GM23338 (cell line): ENCODE results near the gene POLE4. TPM values are rescaled to one million over a fixed set of nuclear protein-coding genes. Genes with fewer than 3 reads are reported as not detected.

Experiments used
- ATAC-seq: fragments of 200-7000 bp; cut with Tn5 transposase; 3 replicates; pipeline ENCODE4 v1.9.1; 2020
- DNase-seq: peaks from one replicate; pipeline ENCODE4 v3.0.0-alpha.2; 2015; ENCODE audit warnings: low spot score
- H2AFZ ChIP-seq: fragments of 200-600 bp; sonication (generic); 2 replicates; pipeline ENCODE4 v1.8.0; 2016; ENCODE audit warnings: antibody characterized with exemption, mild to moderate bottlenecking, moderate library complexity
- H3F3A ChIP-seq: fragments of 200-600 bp; sonication (generic); replicated peaks from 2 replicates; pipeline ENCODE4 v1.8.0; 2017; ENCODE audit warnings: antibody characterized with exemption, mixed run types, low read depth
- H3K27ac ChIP-seq: fragments of 200-600 bp; sonication (generic); 2 replicates; pipeline ENCODE4 v1.6.1; 2016; ENCODE audit warnings: low read depth
- H3K27me3 ChIP-seq: fragments of 200-600 bp; sonication (generic); 2 replicates; pipeline ENCODE4 v1.8.0; 2016; ENCODE audit warnings: mild to moderate bottlenecking, mixed run types, moderate library complexity; ENCODE audit not compliant: insufficient read depth
- H3K36me3 ChIP-seq: fragments of 200-600 bp; sonication (generic); 2 replicates; pipeline ENCODE4 v1.8.0; 2016; ENCODE audit warnings: mild to moderate bottlenecking; ENCODE audit not compliant: insufficient read depth
- H3K4me1 ChIP-seq: fragments of 200-600 bp; sonication (generic); 2 replicates; pipeline ENCODE4 v1.8.0; 2016; ENCODE audit warnings: mild to moderate bottlenecking, moderate library complexity; ENCODE audit not compliant: insufficient read depth
- H3K4me2 ChIP-seq: fragments of 200-600 bp; sonication (generic); 2 replicates; pipeline ENCODE4 v1.7.1; 2017; ENCODE audit warnings: mixed run types
- H3K4me3 ChIP-seq: fragments of 200-600 bp; sonication (generic); 2 replicates; pipeline ENCODE4 v1.6.1; 2016; ENCODE audit warnings: mixed run types
- H3K79me2 ChIP-seq: fragments of 200-600 bp; sonication (generic); replicated peaks from 2 replicates; pipeline ENCODE4 v1.8.0; 2017; ENCODE audit warnings: mild to moderate bottlenecking; ENCODE audit not compliant: insufficient read depth
- H3K9me2 ChIP-seq: fragments of 200-600 bp; sonication (generic); 2 replicates; pipeline ENCODE4 v1.8.0; 2017; ENCODE audit not compliant: insufficient read depth
- H4K20me1 ChIP-seq: fragments of 200-600 bp; sonication (generic); replicated peaks from 2 replicates; pipeline ENCODE4 v1.8.0; 2017; ENCODE audit warnings: mild to moderate bottlenecking; ENCODE audit not compliant: insufficient read depth
- H3K27ac Mint-ChIP-seq: 2 replicates; pipeline ENCODE4 v1.8.0; 2020; ENCODE audit warnings: inconsistent platforms, mild to moderate bottlenecking, moderate library complexity, mixed read lengths
- H3K27me3 Mint-ChIP-seq: 3 replicates; pipeline ENCODE4 v1.8.0; 2022; ENCODE audit warnings: low read depth, mild to moderate bottlenecking, moderate library complexity, mixed read lengths, inconsistent platforms; ENCODE audit not compliant: insufficient read depth, poor library complexity
- H3K36me3 Mint-ChIP-seq: 3 replicates; pipeline ENCODE4 v1.8.0; 2021; ENCODE audit warnings: low read depth, mild to moderate bottlenecking, inconsistent platforms, moderate library complexity, mixed read lengths
- H3K4me1 Mint-ChIP-seq: 3 replicates; pipeline ENCODE4 v1.8.0; 2020; ENCODE audit warnings: mild to moderate bottlenecking, inconsistent platforms, mixed read lengths
- H3K4me3 Mint-ChIP-seq: 3 replicates; pipeline ENCODE4 v1.8.0; 2021; ENCODE audit warnings: moderate library complexity, mild to moderate bottlenecking, inconsistent platforms, mixed read lengths
- H3K9me3 Mint-ChIP-seq: 3 replicates; pipeline ENCODE4 v1.8.0; 2020; ENCODE audit warnings: moderate library complexity, mild to moderate bottlenecking, inconsistent platforms, mixed read lengths
- CREB1 ChIP-seq: fragments of 250-450 bp; sonication (Bioruptor Pico); IDR thresholded peaks from 2 replicates; pipeline ENCODE4 v1.5.0; 2020; ENCODE audit warnings: low read depth, mild to moderate bottlenecking, moderate library complexity
- EZH2 ChIP-seq: fragments of 200-600 bp; sonication (generic); IDR thresholded peaks from one replicate; pipeline ENCODE4 v1.8.0; 2017; ENCODE audit warnings: antibody characterized with exemption, mild to moderate bottlenecking, low read depth; ENCODE audit not compliant: unreplicated experiment
- EZH2phosphoT487 ChIP-seq: fragments of 200-600 bp; sonication (generic); IDR thresholded peaks from one replicate; pipeline ENCODE4 v1.8.1; 2018; ENCODE audit warnings: antibody characterized with exemption; ENCODE audit not compliant: unreplicated experiment
- JUNB ChIP-seq: IDR thresholded peaks from one replicate; pipeline ENCODE4 v1.6.1; 2016; ENCODE audit warnings: antibody characterized with exemption; ENCODE audit not compliant: unreplicated experiment
- NANOG ChIP-seq: IDR thresholded peaks from 2 replicates; pipeline ENCODE4 v1.6.1; 2016; ENCODE audit warnings: antibody characterized with exemption, borderline replicate concordance
- POLR2AphosphoS5 ChIP-seq: IDR thresholded peaks from 2 replicates; pipeline ENCODE4 v1.6.1; 2016; ENCODE audit warnings: antibody characterized with exemption, low read depth
- STAT1 ChIP-seq: IDR thresholded peaks from one replicate; pipeline ENCODE4 v1.6.1; 2016; ENCODE audit warnings: antibody characterized with exemption; ENCODE audit not compliant: unreplicated experiment
- ZNF114 ChIP-seq: fragments of 250-450 bp; sonication (Bioruptor Pico); IDR thresholded peaks from 2 replicates; pipeline ENCODE4 v1.5.0; 2020; ENCODE audit warnings: mild to moderate bottlenecking, moderate library complexity
- ZNF331 ChIP-seq: fragments of 250-450 bp; sonication (Bioruptor Pico); IDR thresholded peaks from 2 replicates; pipeline ENCODE4 v1.5.0; 2020; ENCODE audit warnings: low read depth, mild to moderate bottlenecking, moderate library complexity
- polyA plus RNA-seq: library from polyadenylated mRNA; unstranded; fragments of >200 nt; fragmentation: Nextera tagmentation; extraction: Ambion mirVana; gene quantifications from 2 replicates; pipeline ENCODE4 v1.2.1, GENCODE V29; 2016
- total RNA-seq: library from RNA; depleted of rRNA; stranded (reverse); fragments of >200 nt; shearing (Covaris generic); gene quantifications from 2 replicates; pipeline ENCODE4 v1.2.3, GENCODE V29; 2014
- TF ChIP-seq, protein P1 (sequence below), 2 experiments: fragments of 200-600 bp in 1 of 2; sonication (generic) in 1 of 2; conservative IDR thresholded peaks; 2 replicates each; pipeline versions ENCODE4 v1.5.1 to v1.6.1; 2016 to 2017; ENCODE audit warnings: antibody characterized with exemption in 2 of 2, low read depth in 2 of 2, mild to moderate bottlenecking in 2 of 2, moderate library complexity in 1 of 2
- TF ChIP-seq, protein P2 (sequence below): IDR thresholded peaks from one replicate; pipeline ENCODE4 v1.6.1; 2018; ENCODE audit warnings: antibody characterized with exemption; ENCODE audit not compliant: unreplicated experiment
- TF ChIP-seq, protein P3 (sequence below): IDR thresholded peaks from 2 replicates; pipeline ENCODE4 v1.6.1; 2016; ENCODE audit warnings: antibody characterized with exemption
- TF ChIP-seq, protein P4 (sequence below): fragments of 250-450 bp; sonication (Bioruptor Pico); IDR thresholded peaks from 2 replicates; pipeline ENCODE4 v1.5.0; 2020; ENCODE audit warnings: mild to moderate bottlenecking, moderate library complexity

Gene POLE4
- total and polyA plus RNA-seq, 2 experiments from 2014 or later: 24.4 to 105 TPM

DNA sequence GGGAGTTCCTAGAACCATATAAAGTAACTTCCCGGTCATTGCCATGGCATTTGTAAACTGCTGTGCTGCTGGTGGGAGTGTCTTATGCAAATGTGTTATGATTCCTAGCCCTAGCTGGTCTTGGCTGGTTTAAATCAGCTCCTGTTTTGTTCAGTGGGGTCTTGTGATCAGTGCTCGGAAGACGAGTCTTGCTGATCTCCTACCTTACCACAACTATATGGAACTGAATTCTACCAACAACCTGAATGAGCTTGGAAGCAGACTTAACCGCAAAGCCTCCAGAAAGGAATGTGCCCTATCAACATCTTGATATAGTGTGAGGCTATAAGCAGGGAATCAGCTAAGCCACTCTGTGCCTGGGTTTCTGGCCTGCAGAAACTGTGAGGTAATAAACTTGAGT is 33.5 kb downstream of the POLE4 start:
- Histone ChIP-seq H3K27ac (no peak overlapping the region), H3K27me3 (no peaks in the 10 kb centered on the region), H3K4me2 (no peak overlapping the region), H3K36me3 (peaks cover 3% of the 10 kb centered on the region; the same call in 1 of the 2 replicates), H4K20me1 (no peaks in the 10 kb centered on the region), H2AFZ (peak overlapping the region; percentile 3; the same call in 1 of the 2 replicates), H3K4me1 (peaks cover 3% of the 10 kb centered on the region; the same call in 1 of the 2 replicates), H3K79me2 (no peaks in the 10 kb centered on the region), H3F3A (no peaks in the 10 kb centered on the region), H3K4me3 (no peak overlapping the region), H3K9me2 (peaks cover 11% of the 10 kb centered on the region; the same call in 1 of the 2 replicates)
- peak; percentile 18 for DNase-seq
- Mint-ChIP-seq H3K4me1 (peaks cover 23% of the 10 kb centered on the region), H3K27me3 (peaks cover 2% of the 10 kb centered on the region), H3K9me3 (peaks cover 2% of the 10 kb centered on the region; the same call in 1 of the 3 replicates), H3K27ac (no peak overlapping the region), H3K36me3 (no peaks in the 10 kb centered on the region; the same call in 2 of the 3 replicates), H3K4me3 (no peak overlapping the region)
- TF ChIP-seq ZNF331: no peak
- no peak for TF ChIP-seq STAT1
- no peak for TF ChIP-seq ZNF114
- TF ChIP-seq, protein P1, sequence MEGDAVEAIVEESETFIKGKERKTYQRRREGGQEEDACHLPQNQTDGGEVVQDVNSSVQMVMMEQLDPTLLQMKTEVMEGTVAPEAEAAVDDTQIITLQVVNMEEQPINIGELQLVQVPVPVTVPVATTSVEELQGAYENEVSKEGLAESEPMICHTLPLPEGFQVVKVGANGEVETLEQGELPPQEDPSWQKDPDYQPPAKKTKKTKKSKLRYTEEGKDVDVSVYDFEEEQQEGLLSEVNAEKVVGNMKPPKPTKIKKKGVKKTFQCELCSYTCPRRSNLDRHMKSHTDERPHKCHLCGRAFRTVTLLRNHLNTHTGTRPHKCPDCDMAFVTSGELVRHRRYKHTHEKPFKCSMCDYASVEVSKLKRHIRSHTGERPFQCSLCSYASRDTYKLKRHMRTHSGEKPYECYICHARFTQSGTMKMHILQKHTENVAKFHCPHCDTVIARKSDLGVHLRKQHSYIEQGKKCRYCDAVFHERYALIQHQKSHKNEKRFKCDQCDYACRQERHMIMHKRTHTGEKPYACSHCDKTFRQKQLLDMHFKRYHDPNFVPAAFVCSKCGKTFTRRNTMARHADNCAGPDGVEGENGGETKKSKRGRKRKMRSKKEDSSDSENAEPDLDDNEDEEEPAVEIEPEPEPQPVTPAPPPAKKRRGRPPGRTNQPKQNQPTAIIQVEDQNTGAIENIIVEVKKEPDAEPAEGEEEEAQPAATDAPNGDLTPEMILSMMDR (conservative IDR thresholded peaks at IDR 0.05; ENCODE audit: low read depth in 2 of 2): no peak
- no peak for TF ChIP-seq POLR2AphosphoS5
- TF ChIP-seq, protein P2, sequence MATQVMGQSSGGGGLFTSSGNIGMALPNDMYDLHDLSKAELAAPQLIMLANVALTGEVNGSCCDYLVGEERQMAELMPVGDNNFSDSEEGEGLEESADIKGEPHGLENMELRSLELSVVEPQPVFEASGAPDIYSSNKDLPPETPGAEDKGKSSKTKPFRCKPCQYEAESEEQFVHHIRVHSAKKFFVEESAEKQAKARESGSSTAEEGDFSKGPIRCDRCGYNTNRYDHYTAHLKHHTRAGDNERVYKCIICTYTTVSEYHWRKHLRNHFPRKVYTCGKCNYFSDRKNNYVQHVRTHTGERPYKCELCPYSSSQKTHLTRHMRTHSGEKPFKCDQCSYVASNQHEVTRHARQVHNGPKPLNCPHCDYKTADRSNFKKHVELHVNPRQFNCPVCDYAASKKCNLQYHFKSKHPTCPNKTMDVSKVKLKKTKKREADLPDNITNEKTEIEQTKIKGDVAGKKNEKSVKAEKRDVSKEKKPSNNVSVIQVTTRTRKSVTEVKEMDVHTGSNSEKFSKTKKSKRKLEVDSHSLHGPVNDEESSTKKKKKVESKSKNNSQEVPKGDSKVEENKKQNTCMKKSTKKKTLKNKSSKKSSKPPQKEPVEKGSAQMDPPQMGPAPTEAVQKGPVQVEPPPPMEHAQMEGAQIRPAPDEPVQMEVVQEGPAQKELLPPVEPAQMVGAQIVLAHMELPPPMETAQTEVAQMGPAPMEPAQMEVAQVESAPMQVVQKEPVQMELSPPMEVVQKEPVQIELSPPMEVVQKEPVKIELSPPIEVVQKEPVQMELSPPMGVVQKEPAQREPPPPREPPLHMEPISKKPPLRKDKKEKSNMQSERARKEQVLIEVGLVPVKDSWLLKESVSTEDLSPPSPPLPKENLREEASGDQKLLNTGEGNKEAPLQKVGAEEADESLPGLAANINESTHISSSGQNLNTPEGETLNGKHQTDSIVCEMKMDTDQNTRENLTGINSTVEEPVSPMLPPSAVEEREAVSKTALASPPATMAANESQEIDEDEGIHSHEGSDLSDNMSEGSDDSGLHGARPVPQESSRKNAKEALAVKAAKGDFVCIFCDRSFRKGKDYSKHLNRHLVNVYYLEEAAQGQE: no peak
- TF ChIP-seq CREB1 (CRISPR knock-in tag): no peak
- no peak for TF ChIP-seq NANOG
- TF ChIP-seq, protein P3, sequence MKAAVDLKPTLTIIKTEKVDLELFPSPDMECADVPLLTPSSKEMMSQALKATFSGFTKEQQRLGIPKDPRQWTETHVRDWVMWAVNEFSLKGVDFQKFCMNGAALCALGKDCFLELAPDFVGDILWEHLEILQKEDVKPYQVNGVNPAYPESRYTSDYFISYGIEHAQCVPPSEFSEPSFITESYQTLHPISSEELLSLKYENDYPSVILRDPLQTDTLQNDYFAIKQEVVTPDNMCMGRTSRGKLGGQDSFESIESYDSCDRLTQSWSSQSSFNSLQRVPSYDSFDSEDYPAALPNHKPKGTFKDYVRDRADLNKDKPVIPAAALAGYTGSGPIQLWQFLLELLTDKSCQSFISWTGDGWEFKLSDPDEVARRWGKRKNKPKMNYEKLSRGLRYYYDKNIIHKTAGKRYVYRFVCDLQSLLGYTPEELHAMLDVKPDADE: no peak
- no peak for TF ChIP-seq EZH2
- TF ChIP-seq JUNB: no peak
- TF ChIP-seq, protein P4, sequence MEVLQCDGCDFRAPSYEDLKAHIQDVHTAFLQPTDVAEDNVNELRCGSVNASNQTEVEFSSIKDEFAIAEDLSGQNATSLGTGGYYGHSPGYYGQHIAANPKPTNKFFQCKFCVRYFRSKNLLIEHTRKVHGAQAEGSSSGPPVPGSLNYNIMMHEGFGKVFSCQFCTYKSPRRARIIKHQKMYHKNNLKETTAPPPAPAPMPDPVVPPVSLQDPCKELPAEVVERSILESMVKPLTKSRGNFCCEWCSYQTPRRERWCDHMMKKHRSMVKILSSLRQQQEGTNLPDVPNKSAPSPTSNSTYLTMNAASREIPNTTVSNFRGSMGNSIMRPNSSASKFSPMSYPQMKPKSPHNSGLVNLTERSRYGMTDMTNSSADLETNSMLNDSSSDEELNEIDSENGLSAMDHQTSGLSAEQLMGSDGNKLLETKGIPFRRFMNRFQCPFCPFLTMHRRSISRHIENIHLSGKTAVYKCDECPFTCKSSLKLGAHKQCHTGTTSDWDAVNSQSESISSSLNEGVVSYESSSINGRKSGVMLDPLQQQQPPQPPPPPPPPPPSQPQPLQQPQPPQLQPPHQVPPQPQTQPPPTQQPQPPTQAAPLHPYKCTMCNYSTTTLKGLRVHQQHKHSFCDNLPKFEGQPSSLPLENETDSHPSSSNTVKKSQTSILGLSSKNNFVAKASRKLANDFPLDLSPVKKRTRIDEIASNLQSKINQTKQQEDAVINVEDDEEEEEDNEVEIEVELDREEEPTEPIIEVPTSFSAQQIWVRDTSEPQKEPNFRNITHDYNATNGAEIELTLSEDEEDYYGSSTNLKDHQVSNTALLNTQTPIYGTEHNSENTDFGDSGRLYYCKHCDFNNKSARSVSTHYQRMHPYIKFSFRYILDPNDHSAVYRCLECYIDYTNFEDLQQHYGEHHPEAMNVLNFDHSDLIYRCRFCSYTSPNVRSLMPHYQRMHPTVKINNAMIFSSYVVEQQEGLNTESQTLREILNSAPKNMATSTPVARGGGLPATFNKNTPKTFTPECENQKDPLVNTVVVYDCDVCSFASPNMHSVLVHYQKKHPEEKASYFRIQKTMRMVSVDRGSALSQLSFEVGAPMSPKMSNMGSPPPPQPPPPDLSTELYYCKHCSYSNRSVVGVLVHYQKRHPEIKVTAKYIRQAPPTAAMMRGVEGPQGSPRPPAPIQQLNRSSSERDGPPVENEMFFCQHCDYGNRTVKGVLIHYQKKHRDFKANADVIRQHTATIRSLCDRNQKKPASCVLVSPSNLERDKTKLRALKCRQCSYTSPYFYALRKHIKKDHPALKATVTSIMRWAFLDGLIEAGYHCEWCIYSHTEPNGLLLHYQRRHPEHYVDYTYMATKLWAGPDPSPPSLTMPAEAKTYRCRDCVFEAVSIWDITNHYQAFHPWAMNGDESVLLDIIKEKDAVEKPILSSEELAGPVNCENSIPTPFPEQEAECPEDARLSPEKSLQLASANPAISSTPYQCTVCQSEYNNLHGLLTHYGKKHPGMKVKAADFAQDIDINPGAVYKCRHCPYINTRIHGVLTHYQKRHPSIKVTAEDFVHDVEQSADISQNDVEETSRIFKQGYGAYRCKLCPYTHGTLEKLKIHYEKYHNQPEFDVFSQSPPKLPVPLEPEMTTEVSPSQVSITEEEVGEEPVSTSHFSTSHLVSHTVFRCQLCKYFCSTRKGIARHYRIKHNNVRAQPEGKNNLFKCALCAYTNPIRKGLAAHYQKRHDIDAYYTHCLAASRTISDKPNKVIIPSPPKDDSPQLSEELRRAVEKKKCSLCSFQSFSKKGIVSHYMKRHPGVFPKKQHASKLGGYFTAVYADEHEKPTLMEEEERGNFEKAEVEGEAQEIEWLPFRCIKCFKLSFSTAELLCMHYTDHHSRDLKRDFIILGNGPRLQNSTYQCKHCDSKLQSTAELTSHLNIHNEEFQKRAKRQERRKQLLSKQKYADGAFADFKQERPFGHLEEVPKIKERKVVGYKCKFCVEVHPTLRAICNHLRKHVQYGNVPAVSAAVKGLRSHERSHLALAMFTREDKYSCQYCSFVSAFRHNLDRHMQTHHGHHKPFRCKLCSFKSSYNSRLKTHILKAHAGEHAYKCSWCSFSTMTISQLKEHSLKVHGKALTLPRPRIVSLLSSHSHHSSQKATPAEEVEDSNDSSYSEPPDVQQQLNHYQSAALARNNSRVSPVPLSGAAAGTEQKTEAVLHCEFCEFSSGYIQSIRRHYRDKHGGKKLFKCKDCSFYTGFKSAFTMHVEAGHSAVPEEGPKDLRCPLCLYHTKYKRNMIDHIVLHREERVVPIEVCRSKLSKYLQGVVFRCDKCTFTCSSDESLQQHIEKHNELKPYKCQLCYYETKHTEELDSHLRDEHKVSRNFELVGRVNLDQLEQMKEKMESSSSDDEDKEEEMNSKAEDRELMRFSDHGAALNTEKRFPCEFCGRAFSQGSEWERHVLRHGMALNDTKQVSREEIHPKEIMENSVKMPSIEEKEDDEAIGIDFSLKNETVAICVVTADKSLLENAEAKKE (CRISPR knock-in tag): no peak
- no peak for TF ChIP-seq EZH2phosphoT487
- peak; percentile 65 for ATAC-seq
